ENCODE measurements around the gene DHODH.
"Not testable (repeated sequence)": the region's sequence is repeated elsewhere in the genome, so short reads cannot be mapped to it uniquely, and the experiment has no call there.

The DHODH gene
- total RNA-seq: 13.9 reads per million, percentile 39 among the genes with 10 or more reads in this experiment

- DNase-seq: peak; percentile 97
Measured at GRCh38 chr16:72008424-72009216, at the start of gene DHODH. TSS of gene DHODH (plus strand) at chr16:72008744. CDS start at chr16:72008765, 21 bp downstream.

- DNase-seq: peak; percentile 70
Measured at GRCh38 chr16:71961066-71962039, 47.2 kb upstream of the DHODH start.

GRCh38 chr16:71963125-71963875 is 45.2 kb upstream of the DHODH start:
- no peak for DNase-seq

GRCh38 chr16:71965223-71965622 is 43.3 kb upstream of the DHODH start:
- DNase-seq: no peak

GRCh38 chr16:71966932-71967331 is 41.6 kb upstream of the DHODH start:
- DNase-seq: no peak

- DNase-seq: no peak
Measured at GRCh38 chr16:71969353-71969752, 39.2 kb upstream of the DHODH start.

GRCh38 chr16:71971571-71971970 is 37.0 kb upstream of the DHODH start:
- no peak for DNase-seq

- no peak for DNase-seq
Measured at GRCh38 chr16:71972356-71972755, 36.2 kb upstream of the DHODH start.

GRCh38 chr16:71973001-71973400 is 35.5 kb upstream of the DHODH start:
- DNase-seq: no peak

- no peak for DNase-seq
Measured at GRCh38 chr16:71974068-71974818, 34.3 kb upstream of the DHODH start.

GRCh38 chr16:71985262-71985974 is 23.1 kb upstream of the DHODH start:
- no peak for DNase-seq

GRCh38 chr16:71986131-71986530 is 22.4 kb upstream of the DHODH start:
- DNase-seq: no peak

GRCh38 chr16:71995038-71995437 is 13.5 kb upstream of the DHODH start:
- no peak for DNase-seq

- not testable (repeated sequence) for DNase-seq
Measured at GRCh38 chr16:71997578-71997977, 11.0 kb upstream of the DHODH start.

GRCh38 chr16:72001180-72001874 is 7.2 kb upstream of the DHODH start:
- DNase-seq: no peak

- DNase-seq: no peak
Measured at GRCh38 chr16:72002619-72003018, 5.9 kb upstream of the DHODH start.

- DNase-seq: not testable (repeated sequence)
Measured at GRCh38 chr16:72008065-72008423, 500 bp upstream of the DHODH start.

GRCh38 chr16:72009779-72010178 is 1.2 kb downstream of the DHODH start:
- DNase-seq: no peak

GRCh38 chr16:72012607-72013006 is 4.1 kb downstream of the DHODH start:
- no peak for DNase-seq

- no peak for DNase-seq
Measured at GRCh38 chr16:72013389-72013788, 4.8 kb downstream of the DHODH start.
